ENCODE data around the gene CEBPE.

DNA sequence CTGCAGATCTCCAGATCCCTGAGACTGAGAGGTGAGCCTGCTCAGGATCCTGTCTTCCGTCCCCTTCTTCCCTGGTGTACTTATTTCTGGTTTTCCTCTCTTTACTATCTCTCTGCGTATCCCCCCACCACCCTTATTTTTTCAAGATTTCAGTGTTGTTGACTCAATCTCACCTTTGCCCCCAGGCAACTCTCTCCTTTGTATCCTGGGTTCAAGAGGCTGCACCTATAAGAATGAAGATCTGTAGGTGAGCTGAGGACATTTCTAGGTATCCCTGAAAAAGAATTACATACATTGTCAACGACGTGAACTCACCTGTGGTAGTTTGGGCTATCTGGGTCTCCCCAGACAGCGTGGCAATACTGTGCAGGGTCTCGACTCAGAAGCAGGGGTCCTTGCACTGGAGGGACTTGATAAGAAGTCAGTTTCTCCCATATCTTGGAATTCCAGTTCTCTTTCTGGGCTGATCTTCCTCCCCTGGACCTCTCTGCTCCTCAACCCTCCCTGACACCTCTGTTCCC lies 14.9 kb downstream of the CEBPE start:
- TF ChIP-seq, protein P1, sequence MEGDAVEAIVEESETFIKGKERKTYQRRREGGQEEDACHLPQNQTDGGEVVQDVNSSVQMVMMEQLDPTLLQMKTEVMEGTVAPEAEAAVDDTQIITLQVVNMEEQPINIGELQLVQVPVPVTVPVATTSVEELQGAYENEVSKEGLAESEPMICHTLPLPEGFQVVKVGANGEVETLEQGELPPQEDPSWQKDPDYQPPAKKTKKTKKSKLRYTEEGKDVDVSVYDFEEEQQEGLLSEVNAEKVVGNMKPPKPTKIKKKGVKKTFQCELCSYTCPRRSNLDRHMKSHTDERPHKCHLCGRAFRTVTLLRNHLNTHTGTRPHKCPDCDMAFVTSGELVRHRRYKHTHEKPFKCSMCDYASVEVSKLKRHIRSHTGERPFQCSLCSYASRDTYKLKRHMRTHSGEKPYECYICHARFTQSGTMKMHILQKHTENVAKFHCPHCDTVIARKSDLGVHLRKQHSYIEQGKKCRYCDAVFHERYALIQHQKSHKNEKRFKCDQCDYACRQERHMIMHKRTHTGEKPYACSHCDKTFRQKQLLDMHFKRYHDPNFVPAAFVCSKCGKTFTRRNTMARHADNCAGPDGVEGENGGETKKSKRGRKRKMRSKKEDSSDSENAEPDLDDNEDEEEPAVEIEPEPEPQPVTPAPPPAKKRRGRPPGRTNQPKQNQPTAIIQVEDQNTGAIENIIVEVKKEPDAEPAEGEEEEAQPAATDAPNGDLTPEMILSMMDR (IDR thresholded peaks at IDR 0.05) = no peak
- no peak for TF ChIP-seq POLR2A (IDR thresholded peaks at IDR 0.05)
